ENCODE measurements around the gene ADAMTS16.

GRCh38 chr5:5295351-5295750 is 155.2 kb downstream of the ADAMTS16 start:
- TF ChIP-seq CTCF (IDR thresholded peaks at IDR 0.05) = no peak
- no peak for TF ChIP-seq EZH2phosphoT487 (IDR thresholded peaks at IDR 0.05)

All from neural progenitor cell (in vitro differentiated cells).